Astrocyte of the spinal cord (primary cell): ENCODE results near the gene FANCD2.
A peak's percentile ranks its signal among the peaks of the same experiment; 100 is the strongest.
"Not testable (repeated sequence)": the region's sequence is repeated elsewhere in the genome, so short reads cannot be mapped to it uniquely, and the experiment has no call there.

Experiments
- DNase-seq: peaks from one replicate; pipeline ENCODE4 v3.0.0; 2011; ENCODE audit warnings: low read depth, low spot score
- H3K4me3 ChIP-seq: 2 replicates; pipeline ENCODE4 v1.5.1; 2011; ENCODE audit warnings: low read depth, mild to moderate bottlenecking, low read length, moderate library complexity
- in situ Hi-C: cut with HindIII; loops from 2 replicates; pipeline ENCODE4 v1.10.0; 2017; ENCODE audit warnings: low sequenced_read_pairs
- TF ChIP-seq, protein P1 (sequence below): IDR thresholded peaks from 2 replicates; pipeline ENCODE4 v1.5.1; 2012; ENCODE audit warnings: low read depth, mild to moderate bottlenecking, low read length, inconsistent platforms

The FANCD2 gene

DNA sequence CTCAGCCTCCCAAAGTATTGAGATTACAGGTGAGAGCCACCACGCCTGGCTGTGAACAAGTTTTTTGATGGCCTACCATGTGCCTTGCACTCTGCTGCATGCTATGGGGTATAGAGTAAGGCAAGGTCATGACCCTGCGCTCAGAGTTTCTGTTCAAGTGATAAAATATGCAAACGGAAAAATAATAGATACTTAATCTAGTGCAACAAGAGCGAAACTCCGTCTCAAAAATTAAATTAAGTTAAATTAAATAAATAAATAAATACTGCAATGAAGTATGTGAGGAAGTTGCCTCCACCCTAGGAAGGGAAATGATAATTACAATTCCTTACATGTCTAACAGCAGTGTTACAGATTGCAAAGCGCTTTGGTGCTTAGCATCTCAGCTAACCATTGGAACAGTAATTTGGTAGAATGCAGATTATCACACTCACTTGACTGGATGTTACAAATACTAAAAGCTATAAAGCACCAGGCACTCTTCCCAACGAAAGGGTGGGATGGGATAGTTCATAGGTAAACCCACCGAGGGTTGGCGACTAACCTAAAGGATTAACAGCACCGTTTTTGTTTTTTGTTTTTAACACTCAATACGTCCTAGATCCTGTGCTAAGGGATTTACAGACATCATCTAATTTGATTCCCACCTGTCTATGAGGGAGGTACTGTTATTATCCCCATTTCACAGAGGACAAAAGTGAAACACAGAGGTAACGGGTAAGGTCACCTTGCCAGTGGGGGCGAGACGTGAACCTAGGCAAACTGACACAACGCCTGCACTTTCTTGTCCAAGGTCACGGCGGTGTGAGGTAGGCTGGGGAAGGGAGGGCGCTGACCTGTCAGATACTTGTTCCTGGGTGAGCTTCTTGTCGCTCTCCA lies 793 bp upstream of the FANCD2 start:
- TF ChIP-seq, protein P1, sequence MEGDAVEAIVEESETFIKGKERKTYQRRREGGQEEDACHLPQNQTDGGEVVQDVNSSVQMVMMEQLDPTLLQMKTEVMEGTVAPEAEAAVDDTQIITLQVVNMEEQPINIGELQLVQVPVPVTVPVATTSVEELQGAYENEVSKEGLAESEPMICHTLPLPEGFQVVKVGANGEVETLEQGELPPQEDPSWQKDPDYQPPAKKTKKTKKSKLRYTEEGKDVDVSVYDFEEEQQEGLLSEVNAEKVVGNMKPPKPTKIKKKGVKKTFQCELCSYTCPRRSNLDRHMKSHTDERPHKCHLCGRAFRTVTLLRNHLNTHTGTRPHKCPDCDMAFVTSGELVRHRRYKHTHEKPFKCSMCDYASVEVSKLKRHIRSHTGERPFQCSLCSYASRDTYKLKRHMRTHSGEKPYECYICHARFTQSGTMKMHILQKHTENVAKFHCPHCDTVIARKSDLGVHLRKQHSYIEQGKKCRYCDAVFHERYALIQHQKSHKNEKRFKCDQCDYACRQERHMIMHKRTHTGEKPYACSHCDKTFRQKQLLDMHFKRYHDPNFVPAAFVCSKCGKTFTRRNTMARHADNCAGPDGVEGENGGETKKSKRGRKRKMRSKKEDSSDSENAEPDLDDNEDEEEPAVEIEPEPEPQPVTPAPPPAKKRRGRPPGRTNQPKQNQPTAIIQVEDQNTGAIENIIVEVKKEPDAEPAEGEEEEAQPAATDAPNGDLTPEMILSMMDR = no peak
- H3K4me3 ChIP-seq = peak overlapping the region; percentile 90
- in situ Hi-C loops = no loop called here
- no peak for DNase-seq

DNA sequence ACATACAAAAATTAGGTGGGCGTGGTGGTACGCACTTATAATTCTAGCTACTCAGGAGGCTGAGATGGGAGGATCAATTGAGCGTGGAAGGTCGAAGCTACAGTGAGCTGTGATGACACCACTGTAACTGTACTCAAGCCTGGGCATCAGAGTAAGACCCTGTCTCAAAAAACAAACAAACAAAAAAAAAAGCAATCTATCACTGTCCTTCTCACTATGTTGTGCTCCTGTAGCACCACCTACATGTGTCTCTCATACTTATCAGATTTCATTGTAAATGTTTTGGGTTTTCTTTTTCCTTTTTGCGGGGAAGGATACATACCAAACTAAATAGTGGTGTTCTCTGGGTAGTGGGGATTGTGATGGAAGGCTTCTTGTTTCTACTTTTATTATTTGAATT lies 14.8 kb downstream of the FANCD2 start:
- in situ Hi-C loops = no loop called here
- TF ChIP-seq, protein P1 = no peak
- H3K4me3 ChIP-seq = no peak overlapping the region
- no peak for DNase-seq

DNA sequence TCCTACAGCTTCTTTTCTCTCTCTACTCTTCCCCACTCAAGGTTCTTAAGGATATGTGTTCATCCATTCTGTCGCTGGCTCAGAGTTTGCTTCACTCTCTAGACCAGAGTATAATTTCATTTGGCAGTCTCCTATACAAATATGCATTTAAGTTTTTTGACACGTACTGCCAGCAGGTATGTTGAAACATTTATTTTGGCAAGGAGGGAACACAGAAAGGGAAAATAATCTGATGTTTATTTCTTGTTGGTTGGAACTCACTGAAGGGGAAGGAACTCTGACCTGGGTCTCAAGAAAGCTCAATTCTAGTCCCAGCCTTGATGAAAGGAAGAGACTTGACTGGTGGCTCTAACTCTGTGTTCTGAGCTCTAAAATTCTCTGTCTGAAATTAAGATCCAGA lies 21.6 kb downstream of the FANCD2 start:
- DNase-seq = no peak
- in situ Hi-C loops = no loop called here
- no peak overlapping the region for H3K4me3 ChIP-seq
- TF ChIP-seq, protein P1 = no peak

DNA sequence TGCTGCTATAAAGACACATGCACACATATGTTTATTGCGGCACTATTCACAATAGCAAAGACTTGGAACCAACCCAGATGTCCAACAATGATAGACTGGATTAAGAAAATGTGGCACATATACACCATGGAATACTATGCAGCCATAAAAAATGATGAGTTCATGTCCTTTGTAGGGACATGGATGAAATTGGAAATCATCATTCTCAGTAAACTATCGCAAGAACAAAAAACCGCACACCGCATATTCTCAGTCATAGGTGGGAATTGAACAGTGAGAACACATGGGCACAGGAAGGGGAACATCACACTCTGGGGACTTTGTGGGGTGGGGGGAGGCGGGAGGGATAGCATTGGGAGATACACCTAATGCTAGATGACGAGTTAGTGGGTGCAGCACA lies 26.8 kb downstream of the FANCD2 start:
- H3K4me3 ChIP-seq, DNase-seq, in situ Hi-C loops: not testable (repeated sequence)

DNA sequence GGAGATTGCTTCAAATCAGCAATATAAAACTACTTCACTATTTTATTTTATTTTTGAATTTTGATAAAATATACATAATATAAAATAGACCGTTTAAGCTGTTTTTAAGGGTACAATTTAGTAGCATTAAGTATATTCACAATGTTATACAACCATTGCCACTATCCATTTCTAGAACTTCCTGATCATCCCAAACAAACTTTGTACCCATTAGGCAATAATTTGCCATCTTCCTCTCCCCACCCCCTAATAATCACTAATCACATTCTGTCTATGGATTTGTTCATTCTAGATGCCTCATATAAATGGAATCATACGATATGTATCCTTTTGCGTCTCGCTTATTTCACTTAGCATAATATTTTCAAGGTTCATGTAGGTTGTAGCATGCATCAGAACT lies 28.9 kb downstream of the FANCD2 start:
- TF ChIP-seq, protein P1 = no peak
- DNase-seq = no peak
- no peak overlapping the region for H3K4me3 ChIP-seq
- in situ Hi-C loops = no loop called here

DNA sequence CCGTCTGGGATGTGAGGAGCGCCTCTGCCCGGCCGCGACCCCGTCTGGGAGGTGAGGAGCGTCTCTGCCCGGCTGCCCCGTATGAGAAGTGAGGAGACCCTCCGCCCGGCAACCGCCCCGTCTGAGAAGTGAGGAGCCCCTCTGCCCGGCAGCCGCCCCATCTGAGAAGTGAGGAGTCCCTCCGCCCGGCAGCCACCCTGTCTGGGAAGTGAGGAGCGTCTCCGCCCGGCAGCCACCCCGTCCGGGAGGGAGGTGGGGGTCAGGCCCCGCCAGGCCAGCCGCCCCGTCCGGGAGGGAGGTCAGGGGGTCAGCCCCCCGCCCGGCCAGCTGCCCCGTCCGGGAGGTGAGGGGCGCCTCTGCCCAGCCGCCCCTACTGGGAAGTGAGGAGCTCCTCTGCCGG lies 43.8 kb downstream of the FANCD2 start:
- in situ Hi-C loops, DNase-seq, H3K4me3 ChIP-seq: not testable (repeated sequence)

DNA sequence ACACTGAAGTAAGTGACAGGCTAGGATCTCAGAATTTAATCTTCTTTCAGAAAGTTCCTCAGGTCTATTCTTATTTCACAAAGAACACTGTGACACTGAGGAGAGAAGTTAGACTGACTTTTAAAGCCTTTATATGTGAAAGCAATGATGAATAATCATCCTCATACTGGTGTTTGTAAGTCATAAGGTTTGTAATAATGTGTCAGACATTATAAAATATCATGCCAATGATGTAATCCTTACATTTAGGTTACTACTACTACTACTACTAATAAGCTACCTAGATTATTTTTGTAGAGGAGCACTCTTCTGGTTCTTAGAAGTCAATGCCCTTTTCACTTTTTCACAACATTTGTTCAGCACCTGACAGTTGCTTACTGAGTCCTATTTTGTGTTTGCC lies 48.4 kb downstream of the FANCD2 start:
- in situ Hi-C loops = no loop called here
- no peak for DNase-seq
- TF ChIP-seq, protein P1 = no peak
- H3K4me3 ChIP-seq = no peak overlapping the region
